Left renal cortex interstitium (tissue), 4 donors: ENCODE data around the gene JADE3. TPM values are rescaled to one million over a fixed set of nuclear protein-coding genes. Genes with fewer than 3 reads are reported as not detected.

Experiments used
- DNase-seq, 4 donors: peaks; one replicate each; pipeline ENCODE4 v3.0.0-alpha.2; 2013; ENCODE audit warnings: low read depth in 4 of 4, low spot score in 2 of 4, missing footprints in 1 of 4
- polyA plus RNA-seq, 4 donors: library from polyadenylated mRNA; unstranded; fragments of 120-200 nt; gene quantifications; one replicate each; pipeline ENCODE4 v1.2.1, GENCODE V29; 2013; ENCODE audit not compliant: insufficient read length in 4 of 4

Gene JADE3
- polyA plus RNA-seq, 4 donors, result 22.0 to 26.2 (median 23.5) TPM

GRCh38 chrX:47101206-47101605, 189.0 kb downstream of the JADE3 start:
- DNase-seq, result no peak

Other genes with a start within 250 kb of the JADE3 start
- gene SLC9A7, start 153.3 kb upstream of the JADE3 start, polyA plus RNA-seq, result 1 to 10 TPM; 4.0 to 5.5 (median 5.0) TPM
- gene RP2, start 75.4 kb upstream of the JADE3 start, polyA plus RNA-seq, result 10 to 100 TPM; 11.4 to 17.1 (median 15.0) TPM
- gene RGN, start 166.0 kb downstream of the JADE3 start, polyA plus RNA-seq, result 10 to 100 TPM; 29.6 to 34.9 (median 31.2) TPM
- 100 to 1,000 TPM in 2 of 4 donors, 10 to 100 TPM in 2; 90.0 to 132 (median 103) TPM for gene NDUFB11, start 232.3 kb downstream of the JADE3 start, polyA plus RNA-seq
- gene RBM10, start 232.8 kb downstream of the JADE3 start, polyA plus RNA-seq, result 10 to 100 TPM; 46.2 to 70.6 (median 60.8) TPM